ENCODE data around the gene BAK1. TPM values are rescaled to one million over a fixed set of nuclear protein-coding genes. Genes with fewer than 3 reads are reported as not detected.
A peak's percentile ranks its signal among the peaks of the same experiment; 100 is the strongest.

The BAK1 gene
- total and polyA plus RNA-seq, 2 donors (not counting 3 experiments of a cell fraction or from before 2014, with no cell fraction given) = 25.4 to 37.1 TPM

GRCh38 chr6:33607784-33608161, 27.7 kb upstream of the BAK1 start:
- Histone ChIP-seq H3K36me3 (ENCODE audit: control insufficient read depth in 2 of 2, extremely low read depth in 1 of 2, insufficient read depth in 2 of 2, low read length in 2 of 2) (no peaks in the 10 kb centered on the region), H4K20me1 (replicated peaks; ENCODE audit: control insufficient read depth, extremely low read depth, insufficient read depth, low read length) (no peaks in the 10 kb centered on the region), H3K4me3 (replicated peaks in 1 of 3; ENCODE audit: insufficient read depth in 1 of 3, low read depth in 1 of 3, low read length in 3 of 3) (no peak overlapping the region), H3K9me3 (replicated peaks; ENCODE audit: control insufficient read depth, insufficient read depth, low read length) (no peaks in the 10 kb centered on the region), H2AFZ (ENCODE audit: low read depth, low read length) (no peak overlapping the region), H3K79me2 (ENCODE audit: control insufficient read depth, insufficient read depth, low read length) (no peaks in the 10 kb centered on the region), H3K4me2 (ENCODE audit: insufficient read depth, low read length) (no peak overlapping the region), H3K4me1 (ENCODE audit: control insufficient read depth, extremely low read depth, insufficient read depth, low read length) (peaks cover 14% of the 10 kb centered on the region), H3K9me1 (replicated peaks; ENCODE audit: control insufficient read depth, extremely low read depth, insufficient read depth, low read length) (no peaks in the 10 kb centered on the region), H3K9ac (replicated peaks; ENCODE audit: extremely low read depth, insufficient read depth, low read length) (no peak overlapping the region), H3K27me3 (ENCODE audit: control insufficient read depth in 2 of 2, insufficient read depth in 2 of 2, low read length in 2 of 2) (no peaks in the 10 kb centered on the region), H3K27ac (ENCODE audit: insufficient read depth, low read depth, low read length) (no peak overlapping the region)
- ChIA-PET POLR2A (no interaction called here), CTCF (interaction anchor here (0.8 to 2.1 kb wide), 9 partner anchors 8 to 93 kb away, joined by 3 to 21 read pairs (median 4); no protein-coding TSS in a partner anchor)
- TF ChIP-seq MAX (IDR thresholded peaks at IDR 0.05; ENCODE audit: insufficient read depth, insufficient read length) = no peak
- TF ChIP-seq CTCF (IDR thresholded peaks at IDR 0.05; ENCODE audit: extremely low read depth in 1 of 2, insufficient read depth in 1 of 2, low read depth in 1 of 2, low read length in 2 of 2) = peak in 1 of 2 donors; percentile 18
- intact Hi-C loops (cut with micrococcal nuclease) (loop anchor here (2.0 kb wide), 1 partner anchor 19 kb away; no protein-coding TSS in a partner anchor), dilution Hi-C loops (cut with MboI; ENCODE audit: extremely low pct_ligation_motif_present, low sequenced_read_pairs) (no loop called here)
- BruUV-seq (replicated peaks) = no TSS peak
- DNase-seq (ENCODE audit: low read depth, low spot score) (no peak), FAIRE-seq (no peak)

- H3K9me1 ChIP-seq (replicated peaks; ENCODE audit: control insufficient read depth, extremely low read depth, insufficient read depth, low read length) = no peaks in the 10 kb centered on the region
- H3K27me3 ChIP-seq (ENCODE audit: control insufficient read depth in 2 of 2, insufficient read depth in 2 of 2, low read length in 2 of 2) = no peaks in the 10 kb centered on the region
- CTCF ChIA-PET = interaction anchor here (0.7 to 2.1 kb wide), 10 partner anchors 9 to 93 kb away, joined by 3 to 21 read pairs (median 4); partner anchors contain the start of gene ITPR3
- H3K27ac ChIP-seq (ENCODE audit: insufficient read depth, low read depth, low read length) = no peak overlapping the region
- H3K36me3 ChIP-seq (ENCODE audit: control insufficient read depth in 2 of 2, extremely low read depth in 1 of 2, insufficient read depth in 2 of 2, low read length in 2 of 2) = no peaks in the 10 kb centered on the region
- dilution Hi-C loops (cut with MboI; ENCODE audit: extremely low pct_ligation_motif_present, low sequenced_read_pairs) (no loop called here), intact Hi-C loops (cut with micrococcal nuclease) (no loop called here)
- no peaks in the 10 kb centered on the region for H3K9me3 ChIP-seq (replicated peaks; ENCODE audit: control insufficient read depth, insufficient read depth, low read length)
- no peak overlapping the region for H2AFZ ChIP-seq (ENCODE audit: low read depth, low read length)
- H3K4me3 ChIP-seq (replicated peaks in 1 of 3; ENCODE audit: insufficient read depth in 1 of 3, low read depth in 1 of 3, low read length in 3 of 3) = no peak overlapping the region
- FAIRE-seq (no peak), DNase-seq (ENCODE audit: low read depth, low spot score) (no peak)
- BruUV-seq (replicated peaks) = no TSS peak
- H3K79me2 ChIP-seq (ENCODE audit: control insufficient read depth, insufficient read depth, low read length) = no peaks in the 10 kb centered on the region
- TF ChIP-seq GATA2 (IDR thresholded peaks at IDR 0.05; ENCODE audit: insufficient read depth, insufficient read length, low read depth, low read length) (no peak), JUN (IDR thresholded peaks at IDR 0.05; ENCODE audit: borderline replicate concordance, insufficient read depth, insufficient read length, low read depth) (no peak), FOS (IDR thresholded peaks at IDR 0.05; ENCODE audit: borderline replicate concordance, insufficient read depth, low read length) (no peak), EZH2 (IDR thresholded peaks at IDR 0.05; ENCODE audit: borderline replicate concordance, low read depth, low read length, severe bottlenecking) (no peak), CTCF (IDR thresholded peaks at IDR 0.05; ENCODE audit: extremely low read depth in 1 of 2, insufficient read depth in 1 of 2, low read depth in 1 of 2, low read length in 2 of 2) (no peak)
- no peak overlapping the region for H3K9ac ChIP-seq (replicated peaks; ENCODE audit: extremely low read depth, insufficient read depth, low read length)
- no peaks in the 10 kb centered on the region for H4K20me1 ChIP-seq (replicated peaks; ENCODE audit: control insufficient read depth, extremely low read depth, insufficient read depth, low read length)
- H3K4me1 ChIP-seq (ENCODE audit: control insufficient read depth, extremely low read depth, insufficient read depth, low read length) = peaks cover 14% of the 10 kb centered on the region
- H3K4me2 ChIP-seq (ENCODE audit: insufficient read depth, low read length) = no peak overlapping the region
- POLR2A ChIA-PET = no interaction called here
Observed at GRCh38 chr6:33607126-33607783, 27.2 kb upstream of the BAK1 start.
